ENCODE data around the gene POPDC2. TPM values are rescaled to one million over a fixed set of nuclear protein-coding genes. Genes with fewer than 3 reads are reported as not detected.

Gene POPDC2
- total RNA-seq, 2 donors from 2014 or later: 8.7 to 26.5 TPM

DNA sequence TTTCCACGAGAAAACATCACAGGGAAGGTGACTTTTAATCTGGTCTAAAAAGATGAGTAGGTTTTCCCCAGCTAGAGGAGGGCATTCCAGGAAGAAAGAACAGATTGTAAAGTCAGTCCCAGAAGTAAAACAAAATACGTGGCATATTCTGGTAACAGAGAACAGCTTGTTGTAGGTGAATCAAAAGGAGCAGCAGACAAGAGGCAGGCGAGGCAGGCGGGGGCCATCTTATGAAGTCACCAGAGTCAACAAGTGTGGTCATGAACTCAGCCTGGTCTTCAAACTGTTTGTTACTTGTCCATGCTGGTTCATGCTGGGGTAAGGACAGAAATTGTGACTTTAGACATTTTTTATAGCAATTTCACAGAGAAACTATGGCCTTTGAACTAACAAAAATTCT is 4.0 kb upstream of the POPDC2 start:
- Histone ChIP-seq H3K4me3 (no peak overlapping the region), H3K36me3 (no peaks in the 10 kb centered on the region), H3K4me1 (replicated peaks) (no peaks in the 10 kb centered on the region), H3K27ac (peak overlapping the region; percentile 26 to 38), H3K27me3 (replicated peaks; ENCODE audit: insufficient read depth) (no peaks in the 10 kb centered on the region), H3K9me3 (no peaks in the 10 kb centered on the region)
- WGBS: 41% methylated on average over 4 of the region's 4 CpGs
- intact Hi-C loops (cut with DNase I): loop anchor here (5.0 kb wide), 1 partner anchor 87 kb away; the partner anchor contains the start of gene ADPRH
- TF ChIP-seq POLR2A (IDR thresholded peaks at IDR 0.05): no peak
- TF ChIP-seq, protein P1, sequence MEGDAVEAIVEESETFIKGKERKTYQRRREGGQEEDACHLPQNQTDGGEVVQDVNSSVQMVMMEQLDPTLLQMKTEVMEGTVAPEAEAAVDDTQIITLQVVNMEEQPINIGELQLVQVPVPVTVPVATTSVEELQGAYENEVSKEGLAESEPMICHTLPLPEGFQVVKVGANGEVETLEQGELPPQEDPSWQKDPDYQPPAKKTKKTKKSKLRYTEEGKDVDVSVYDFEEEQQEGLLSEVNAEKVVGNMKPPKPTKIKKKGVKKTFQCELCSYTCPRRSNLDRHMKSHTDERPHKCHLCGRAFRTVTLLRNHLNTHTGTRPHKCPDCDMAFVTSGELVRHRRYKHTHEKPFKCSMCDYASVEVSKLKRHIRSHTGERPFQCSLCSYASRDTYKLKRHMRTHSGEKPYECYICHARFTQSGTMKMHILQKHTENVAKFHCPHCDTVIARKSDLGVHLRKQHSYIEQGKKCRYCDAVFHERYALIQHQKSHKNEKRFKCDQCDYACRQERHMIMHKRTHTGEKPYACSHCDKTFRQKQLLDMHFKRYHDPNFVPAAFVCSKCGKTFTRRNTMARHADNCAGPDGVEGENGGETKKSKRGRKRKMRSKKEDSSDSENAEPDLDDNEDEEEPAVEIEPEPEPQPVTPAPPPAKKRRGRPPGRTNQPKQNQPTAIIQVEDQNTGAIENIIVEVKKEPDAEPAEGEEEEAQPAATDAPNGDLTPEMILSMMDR (IDR thresholded peaks at IDR 0.05): no peak
- no peak for TF ChIP-seq POLR2AphosphoS5 (IDR thresholded peaks at IDR 0.05)
- DNase-seq (ENCODE audit: low spot score): no peak

GRCh38 chr3:119663885-119664284 is 3.5 kb upstream of the POPDC2 start:
- Histone ChIP-seq H3K27me3 (replicated peaks; ENCODE audit: insufficient read depth) (no peaks in the 10 kb centered on the region), H3K4me1 (replicated peaks) (no peaks in the 10 kb centered on the region), H3K36me3 (no peaks in the 10 kb centered on the region), H3K4me3 (no peak overlapping the region), H3K27ac (peak overlapping the region; percentile 26 to 38), H3K9me3 (no peaks in the 10 kb centered on the region)
- TF ChIP-seq, protein P1 (IDR thresholded peaks at IDR 0.05): no peak
- DNase-seq (ENCODE audit: low spot score): no peak
- WGBS: 53% methylated on average over 2 of the region's 2 CpGs
- intact Hi-C loops (cut with DNase I): loop anchor here (5.0 kb wide), 1 partner anchor 87 kb away; the partner anchor contains the start of gene ADPRH

DNA sequence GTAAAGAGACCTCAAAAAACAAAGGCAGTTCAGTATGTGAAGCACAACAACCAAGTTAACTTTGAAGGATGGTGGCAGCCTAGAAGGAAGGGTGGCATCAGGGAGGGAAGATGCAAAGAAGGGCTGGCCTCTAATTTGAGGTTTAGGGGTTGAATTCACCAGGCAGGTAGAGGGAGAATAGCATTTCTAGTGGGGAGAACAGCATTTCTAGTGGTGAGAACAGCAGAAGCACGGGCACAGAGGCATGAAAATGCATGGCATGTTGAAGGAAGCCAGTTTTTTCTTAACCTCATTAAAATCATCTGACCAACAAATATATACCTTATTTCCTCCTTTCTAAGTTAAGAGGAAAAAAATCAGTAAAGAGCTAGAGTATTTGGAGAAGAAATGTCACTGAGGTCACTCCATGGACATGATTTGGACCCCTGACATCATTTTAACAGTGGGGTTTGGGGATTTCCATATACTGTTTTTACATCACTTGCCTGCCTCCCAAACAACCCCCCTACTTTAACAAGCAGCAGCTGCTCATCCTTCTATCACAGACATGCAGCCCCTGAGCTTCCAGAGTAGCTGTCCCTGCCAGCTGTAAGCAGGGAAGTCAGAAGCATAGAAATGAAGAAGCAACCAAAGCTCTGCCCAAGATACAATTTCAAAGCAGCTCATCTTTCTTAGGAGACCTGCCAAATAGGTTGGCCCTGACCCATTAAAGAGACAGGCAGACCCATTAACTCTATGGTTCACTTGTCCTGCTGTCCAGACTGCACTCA is 2.4 kb upstream of the POPDC2 start:
- Histone ChIP-seq H3K27me3 (replicated peaks; ENCODE audit: insufficient read depth) (no peaks in the 10 kb centered on the region), H3K27ac (peak overlapping the region; percentile 31 to 41), H3K4me1 (replicated peaks) (no peaks in the 10 kb centered on the region), H3K36me3 (no peaks in the 10 kb centered on the region), H3K9me3 (no peaks in the 10 kb centered on the region), H3K4me3 (no peak overlapping the region)
- TF ChIP-seq POLR2A (IDR thresholded peaks at IDR 0.05) (no peak), POLR2AphosphoS5 (IDR thresholded peaks at IDR 0.05) (peak; percentile 37)
- TF ChIP-seq, protein P1 (IDR thresholded peaks at IDR 0.05): no peak
- 17% methylated on average over 1 of the region's 1 CpG for WGBS
- intact Hi-C loops (cut with DNase I): loop anchor here (5.0 kb wide), 1 partner anchor 85 kb away; the partner anchor contains the start of gene ADPRH
- no peak for DNase-seq (ENCODE audit: low spot score)

GRCh38 chr3:119659606-119660291 is 640 bp downstream of the POPDC2 start:
- Histone ChIP-seq H3K27me3 (replicated peaks; ENCODE audit: insufficient read depth) (no peaks in the 10 kb centered on the region), H3K9me3 (no peaks in the 10 kb centered on the region), H3K4me1 (replicated peaks) (no peaks in the 10 kb centered on the region), H3K27ac (peak overlapping the region; percentile 8 to 49), H3K4me3 (peak overlapping the region in 1 of 2 donors; percentile 4), H3K36me3 (no peaks in the 10 kb centered on the region)
- 74% methylated on average over 9 of the region's 9 CpGs for WGBS
- TF ChIP-seq, protein P1 (IDR thresholded peaks at IDR 0.05): no peak
- TF ChIP-seq POLR2AphosphoS5 (IDR thresholded peaks at IDR 0.05): no peak
- TF ChIP-seq POLR2A (IDR thresholded peaks at IDR 0.05): no peak
- intact Hi-C loops (cut with DNase I): loop anchor here (5.0 kb wide), 1 partner anchor 82 kb away; the partner anchor contains the start of gene ADPRH
- no peak for DNase-seq (ENCODE audit: low spot score)
